Neuronal stem cell (in vitro differentiated cells): Measurements from ENCODE around the gene RYR2.
A peak's percentile ranks its signal among the peaks of the same experiment; 100 is the strongest.

Experiments used
- DNase-seq: peaks from one replicate; pipeline ENCODE4 v3.0.0-alpha.2; 2013; ENCODE audit warnings: low spot score
- H2AFZ ChIP-seq: one replicate; pipeline ENCODE4 v1.6.1; 2013; ENCODE audit warnings: mild to moderate bottlenecking, low read length, inconsistent platforms
- H2AK5ac ChIP-seq: 2 replicates; pipeline ENCODE4 v1.6.1; 2013; ENCODE audit warnings: low read depth, mild to moderate bottlenecking, inconsistent platforms, low read length, moderate library complexity, mixed read lengths
- H2BK120ac ChIP-seq: 2 replicates; pipeline ENCODE4 v1.6.1; 2013; ENCODE audit warnings: low read depth, mild to moderate bottlenecking, inconsistent platforms, low read length, moderate library complexity, mixed read lengths
- H2BK12ac ChIP-seq: one replicate; pipeline ENCODE4 v1.6.1; 2013; ENCODE audit warnings: low read length, inconsistent platforms
- H2BK15ac ChIP-seq: 2 replicates; pipeline ENCODE4 v1.6.1; 2013; ENCODE audit warnings: mild to moderate bottlenecking, low read length, inconsistent platforms, mixed read lengths
- H2BK5ac ChIP-seq: one replicate; pipeline ENCODE4 v1.6.1; 2013; ENCODE audit warnings: inconsistent platforms, mild to moderate bottlenecking, low read length, moderate library complexity
- H3K14ac ChIP-seq: one replicate; pipeline ENCODE4 v1.6.1; 2013; ENCODE audit warnings: low read length, inconsistent platforms
- H3K18ac ChIP-seq: 2 replicates; pipeline ENCODE4 v1.6.1; 2013; ENCODE audit warnings: low read length, inconsistent platforms
- H3K23ac ChIP-seq: 2 replicates; pipeline ENCODE4 v1.6.1; 2013; ENCODE audit warnings: low read depth, mild to moderate bottlenecking, mixed read lengths, low read length, inconsistent platforms; ENCODE audit not compliant: poor library complexity
- H3K27ac ChIP-seq: replicated peaks from 3 replicates; pipeline ENCODE4 v1.5.1; 2013; ENCODE audit warnings: low read length, inconsistent platforms
- H3K27me3 ChIP-seq, 3 experiments: 2 replicates each; pipeline ENCODE4 v1.6.1; 2013; ENCODE audit warnings: low read length in 3 of 3, mild to moderate bottlenecking in 2 of 3, inconsistent platforms in 1 of 3, low read depth in 1 of 3, mixed read lengths in 1 of 3, moderate library complexity in 1 of 3; ENCODE audit not compliant: control insufficient read depth in 3 of 3, insufficient read depth in 3 of 3
- H3K36me3 ChIP-seq, 2 donors: replicated peaks in 1 of 2; 2 replicates each; pipeline ENCODE4 v1.6.1; 2013; ENCODE audit warnings: low read length in 2 of 2; ENCODE audit not compliant: control insufficient read depth in 2 of 2, insufficient read depth in 2 of 2
- H3K4ac ChIP-seq: 2 replicates; pipeline ENCODE4 v1.6.1; 2013; ENCODE audit warnings: inconsistent platforms, mild to moderate bottlenecking, low read length, moderate library complexity
- H3K4me1 ChIP-seq, 2 donors: 1 replicate in 1 of 2; 2 replicates in 1 of 2; pipeline ENCODE4 v1.6.1; 2013; ENCODE audit warnings: low read length in 2 of 2, low read depth in 1 of 2; ENCODE audit not compliant: control insufficient read depth in 2 of 2, insufficient read depth in 1 of 2
- H3K4me2 ChIP-seq: one replicate; pipeline ENCODE4 v1.6.1; 2013; ENCODE audit warnings: mild to moderate bottlenecking, low read length, inconsistent platforms; ENCODE audit not compliant: insufficient read depth, poor library complexity, severe bottlenecking
- H3K4me3 ChIP-seq, 2 donors: 2 replicates each; pipeline ENCODE4 v1.5.1; 2013; ENCODE audit warnings: low read length in 2 of 2, mild to moderate bottlenecking in 2 of 2, inconsistent platforms in 1 of 2, moderate library complexity in 1 of 2
- H3K79me1 ChIP-seq: one replicate; pipeline ENCODE4 v1.6.1; 2013; ENCODE audit warnings: low read depth, mild to moderate bottlenecking, inconsistent platforms, low read length, moderate library complexity
- H3K9ac ChIP-seq: one replicate; pipeline ENCODE4 v1.6.1; 2013; ENCODE audit warnings: mild to moderate bottlenecking, low read depth, low read length, inconsistent platforms; ENCODE audit not compliant: poor library complexity
- H3K9me3 ChIP-seq, 2 donors: replicated peaks in 1 of 2; 2 replicates each; pipeline versions ENCODE3 to v1.6.1; 2013; ENCODE audit warnings: low read length in 2 of 2, mild to moderate bottlenecking in 2 of 2, inconsistent platforms in 1 of 2, low read depth in 1 of 2, mixed read lengths in 1 of 2, moderate library complexity in 1 of 2; ENCODE audit not compliant: control insufficient read depth in 2 of 2, insufficient read depth in 1 of 2
- H4K8ac ChIP-seq: one replicate; pipeline ENCODE4 v1.6.1; 2013; ENCODE audit warnings: low read depth, mild to moderate bottlenecking, inconsistent platforms, low read length, moderate library complexity
- H4K91ac ChIP-seq: one replicate; pipeline ENCODE4 v1.6.1; 2013; ENCODE audit warnings: low read length, low read depth, mild to moderate bottlenecking, inconsistent platforms; ENCODE audit not compliant: poor library complexity
- WGBS, 2 donors: extraction: QIAGEN DNeasy Blood & Tissue Kit; methylation state at CpG; one replicate each; pipeline ENCODE4 v1.1.7; 2013; ENCODE audit warnings: missing lambda C conversion rate in 2 of 2, mixed read lengths in 1 of 2; ENCODE audit not compliant: insufficient read length in 2 of 2, insufficient replicate concordance in 1 of 2; ENCODE audit errors: extremely low coverage in 2 of 2; 5-methylcytosine and 5-hydroxymethylcytosine counted together

The RYR2 gene

GRCh38 chr1:237834461-237834860, 792.5 kb downstream of the RYR2 start:
- H3K27ac ChIP-seq: no peak overlapping the region
- peaks cover 2 to 3% of the 10 kb centered on the region in 2 donors for H3K4me1 ChIP-seq
- no peak overlapping the region for H3K9ac ChIP-seq
- no peaks in the 10 kb centered on the region for H3K79me1 ChIP-seq
- H3K18ac ChIP-seq: no peak overlapping the region
- H4K8ac ChIP-seq: no peak overlapping the region
- H3K14ac ChIP-seq: no peak overlapping the region
- H3K9me3 ChIP-seq: no peaks in the 10 kb centered on the region
- no peaks in the 10 kb centered on the region for H3K27me3 ChIP-seq
- no peak overlapping the region for H2AFZ ChIP-seq
- no peak overlapping the region for H3K4me3 ChIP-seq
- H3K36me3 ChIP-seq: no peaks in the 10 kb centered on the region
- no peak overlapping the region for H2BK15ac ChIP-seq
- H2BK12ac ChIP-seq: no peak overlapping the region
- no peak overlapping the region for H2BK5ac ChIP-seq
- H2BK120ac ChIP-seq: no peak overlapping the region
- DNase-seq: no peak
- H3K23ac ChIP-seq: no peak overlapping the region
- no peak overlapping the region for H4K91ac ChIP-seq
- H3K4ac ChIP-seq: no peak overlapping the region
- no peak overlapping the region for H2AK5ac ChIP-seq
- WGBS, 2 donors: no CpG with 5 or more reads among the region's 3 CpGs
- no peak overlapping the region for H3K4me2 ChIP-seq

- no peak overlapping the region for H2BK5ac ChIP-seq
- H3K9me3 ChIP-seq: no peaks in the 10 kb centered on the region
- no peak overlapping the region for H3K9ac ChIP-seq
- no CpG with 5 or more reads among the region's 3 CpGs for WGBS, 2 donors
- DNase-seq: no peak
- H3K79me1 ChIP-seq: no peaks in the 10 kb centered on the region
- peak overlapping the region; percentile 64 for H3K18ac ChIP-seq
- no peak overlapping the region for H3K4ac ChIP-seq
- no peak overlapping the region for H2BK12ac ChIP-seq
- no peak overlapping the region for H3K14ac ChIP-seq
- no peak overlapping the region for H3K4me3 ChIP-seq
- no peak overlapping the region for H3K23ac ChIP-seq
- H4K91ac ChIP-seq: no peak overlapping the region
- H4K8ac ChIP-seq: no peak overlapping the region
- no peak overlapping the region for H2BK15ac ChIP-seq
- H3K27ac ChIP-seq: no peak overlapping the region
- H3K4me2 ChIP-seq: no peak overlapping the region
- no peaks in the 10 kb centered on the region for H3K4me1 ChIP-seq
- no peak overlapping the region for H2AK5ac ChIP-seq
- no peak overlapping the region for H2BK120ac ChIP-seq
- H3K36me3 ChIP-seq: no peaks in the 10 kb centered on the region
- H2AFZ ChIP-seq: no peak overlapping the region
- no peaks in the 10 kb centered on the region for H3K27me3 ChIP-seq
These were observed 796.3 kb downstream of the RYR2 start for GRCh38 chr1:237838320-237838719.

GRCh38 chr1:237838904-237839534, 797.0 kb downstream of the RYR2 start:
- Histone ChIP-seq H2BK5ac (no peak overlapping the region), H3K14ac (peak overlapping the region; percentile 47), H3K4me1 (no peaks in the 10 kb centered on the region), H3K79me1 (no peaks in the 10 kb centered on the region), H3K18ac (peak overlapping the region; percentile 80), H3K4me3 (no peak overlapping the region), H2AFZ (no peak overlapping the region), H3K4me2 (no peak overlapping the region), H3K23ac (peak overlapping the region; percentile 58), H4K8ac (peak overlapping the region; percentile 74), H4K91ac (no peak overlapping the region), H3K4ac (no peak overlapping the region), H2BK15ac (no peak overlapping the region), H3K27ac (no peak overlapping the region), H3K27me3 (no peaks in the 10 kb centered on the region), H2BK12ac (no peak overlapping the region), H2AK5ac (peak overlapping the region; percentile 27), H3K9me3 (no peaks in the 10 kb centered on the region), H3K36me3 (no peaks in the 10 kb centered on the region), H2BK120ac (no peak overlapping the region), H3K9ac (no peak overlapping the region)
- DNase-seq: no peak
- no CpG with 5 or more reads among the region's 6 CpGs for WGBS, 2 donors

- Histone ChIP-seq H3K23ac (no peak overlapping the region), H2BK12ac (no peak overlapping the region), H4K91ac (no peak overlapping the region), H3K36me3 (no peaks in the 10 kb centered on the region), H3K27me3 (no peaks in the 10 kb centered on the region), H3K4me2 (no peak overlapping the region), H2BK15ac (no peak overlapping the region), H3K18ac (no peak overlapping the region), H3K9ac (no peak overlapping the region), H4K8ac (no peak overlapping the region), H3K4ac (no peak overlapping the region), H2AK5ac (no peak overlapping the region), H3K4me3 (no peak overlapping the region), H3K27ac (no peak overlapping the region), H2BK5ac (no peak overlapping the region), H2AFZ (no peak overlapping the region), H2BK120ac (no peak overlapping the region), H3K9me3 (no peaks in the 10 kb centered on the region), H3K4me1 (no peaks in the 10 kb centered on the region), H3K79me1 (no peaks in the 10 kb centered on the region), H3K14ac (no peak overlapping the region)
- DNase-seq: no peak
- WGBS, 2 donors: no CpG with 5 or more reads among the region's 3 CpGs
These were observed 799.5 kb downstream of the RYR2 start for GRCh38 chr1:237841485-237841884.
